ENCODE results near the gene CBR4.
A peak's percentile ranks its signal among the peaks of the same experiment; 100 is the strongest.

Gene CBR4

GRCh38 chr4:169010125-169011023 is at the start of gene CBR4:
CBR4 (minus strand) TSS chr4:169010255; CDS start chr4:169010089, 166 bp downstream.
- peak within 1 kb of the TSS; percentile 96 for H3K4me3 ChIP-seq (ENCODE audit: low read depth, low read length)
- TF ChIP-seq CTCF (IDR thresholded peaks at IDR 0.05; ENCODE audit: insufficient read depth, low read depth, low read length, missing control alignments), result peak; percentile 6
- peak; percentile 99 for DNase-seq (ENCODE audit: low read depth)

- TF ChIP-seq CTCF (IDR thresholded peaks at IDR 0.05; ENCODE audit: insufficient read depth, low read depth, low read length, missing control alignments), result no peak
- no peak for DNase-seq (ENCODE audit: low read depth)
- H3K4me3 ChIP-seq (ENCODE audit: low read depth, low read length), result no peak overlapping the region
These were observed 49.5 kb upstream of the CBR4 start for GRCh38 chr4:169059306-169060211.

- DNase-seq (ENCODE audit: low read depth), result no peak
- no peak for TF ChIP-seq CTCF (IDR thresholded peaks at IDR 0.05; ENCODE audit: insufficient read depth, low read depth, low read length, missing control alignments)
- H3K4me3 ChIP-seq (ENCODE audit: low read depth, low read length), result no peak overlapping the region
These were observed 48.3 kb upstream of the CBR4 start for GRCh38 chr4:169058312-169058711.

GRCh38 chr4:169054879-169055278 is 44.8 kb upstream of the CBR4 start:
- DNase-seq (ENCODE audit: low read depth), result peak; percentile 51
- H3K4me3 ChIP-seq (ENCODE audit: low read depth, low read length), result no peak overlapping the region
- no peak for TF ChIP-seq CTCF (IDR thresholded peaks at IDR 0.05; ENCODE audit: insufficient read depth, low read depth, low read length, missing control alignments)

- no peak for TF ChIP-seq CTCF (IDR thresholded peaks at IDR 0.05; ENCODE audit: insufficient read depth, low read depth, low read length, missing control alignments)
- DNase-seq (ENCODE audit: low read depth), result no peak
- H3K4me3 ChIP-seq (ENCODE audit: low read depth, low read length), result no peak overlapping the region
These were observed 42.5 kb upstream of the CBR4 start for GRCh38 chr4:169052594-169052945.

GRCh38 chr4:169051761-169052593 is 41.9 kb upstream of the CBR4 start:
- no peak for DNase-seq (ENCODE audit: low read depth)

More at GRCh38 chr4:169051761-169052593, 41.9 kb upstream of the CBR4 start:
- H3K4me3 ChIP-seq (ENCODE audit: low read depth, low read length), result no peak overlapping the region
- TF ChIP-seq CTCF (IDR thresholded peaks at IDR 0.05; ENCODE audit: insufficient read depth, low read depth, low read length, missing control alignments), result no peak
